ENCODE measurements around the gene CYSLTR2. TPM values are rescaled to one million over a fixed set of nuclear protein-coding genes. Genes with fewer than 3 reads are reported as not detected.

The CYSLTR2 gene
- total and polyA plus RNA-seq, 2 of the 8 experiments (the other 6 are each of a cell fraction or from before 2014, with no cell fraction given), result not detected

DNA sequence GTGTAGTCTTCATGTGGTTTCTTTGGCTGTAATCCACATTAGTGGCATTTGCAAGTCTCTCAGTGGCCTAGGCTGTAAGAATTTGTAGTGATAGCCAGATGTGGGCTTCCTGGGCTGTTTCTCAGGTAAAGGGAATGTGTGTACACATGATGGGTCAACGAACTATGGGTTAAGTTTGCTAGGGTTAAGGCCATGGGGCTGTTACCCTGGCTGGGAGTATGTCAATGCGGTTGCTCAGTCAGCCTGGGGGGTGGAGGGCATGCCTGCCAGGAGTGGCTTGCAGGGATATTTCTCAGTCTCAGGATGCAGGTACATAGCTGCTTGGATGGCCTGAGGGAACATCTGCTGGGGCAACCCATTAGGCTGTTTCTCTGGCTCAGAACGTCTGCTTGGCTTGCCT, 13.4 kb downstream of the CYSLTR2 start:
- Histone ChIP-seq H3K27ac (ENCODE audit: low read depth, low read length) (no peak overlapping the region), H3K18ac (ENCODE audit: extremely low read depth, low read length) (no peak overlapping the region), H3K79me1 (ENCODE audit: low read depth, low read length) (no peaks in the 10 kb centered on the region), H3K27me3 (replicated peaks in 1 of 4; ENCODE audit: control insufficient read depth in 3 of 4, extremely low read depth in 1 of 4, insufficient read depth in 3 of 4, low read length in 3 of 4) (no peaks in the 10 kb centered on the region), H3K14ac (ENCODE audit: insufficient read length) (no peak overlapping the region), H3K79me2 (ENCODE audit: control insufficient read depth in 1 of 2, insufficient read depth in 2 of 2, low read length in 2 of 2) (no peaks in the 10 kb centered on the region), H3K4me1 (replicated peaks in 1 of 4; ENCODE audit: control insufficient read depth in 3 of 4, insufficient read depth in 4 of 4, low read length in 3 of 4) (no peaks in the 10 kb centered on the region), H2AFZ (ENCODE audit: low read length) (no peak overlapping the region), H3K4ac (replicated peaks; ENCODE audit: insufficient read length, low read depth, low read length) (no peak overlapping the region), H3K23ac (ENCODE audit: insufficient read length) (no peak overlapping the region), H3K56ac (replicated peaks; ENCODE audit: insufficient read length, low read depth, low read length) (no peak overlapping the region), H4K5ac (ENCODE audit: insufficient read length, low read depth, low read length) (no peak overlapping the region), H3K23me2 (ENCODE audit: low read depth, low read length) (no peaks in the 10 kb centered on the region), H3K4me3 (ENCODE audit: extremely low read depth in 1 of 4, insufficient read depth in 2 of 4, low read depth in 3 of 4, low read length in 4 of 4) (no peak overlapping the region), H2AK5ac (ENCODE audit: low read depth, low read length) (no peak overlapping the region), H4K20me1 (replicated peaks in 1 of 2; ENCODE audit: control insufficient read depth in 1 of 2, insufficient read depth in 2 of 2, low read length in 2 of 2) (no peaks in the 10 kb centered on the region), H3K4me2 (ENCODE audit: insufficient read depth in 1 of 2, low read depth in 2 of 2, low read length in 2 of 2) (no peak overlapping the region), H2BK20ac (ENCODE audit: low read length) (no peak overlapping the region), H2BK5ac (ENCODE audit: low read depth, low read length) (no peak overlapping the region), H2BK15ac (ENCODE audit: low read length) (no peak overlapping the region), H2BK12ac (ENCODE audit: low read depth, low read length) (no peak overlapping the region), H2BK120ac (replicated peaks; ENCODE audit: low read depth, low read length) (no peak overlapping the region), H3K36me3 (ENCODE audit: control insufficient read depth in 2 of 4, insufficient read depth in 4 of 4, low read length in 3 of 4) (no peaks in the 10 kb centered on the region), H4K91ac (replicated peaks; ENCODE audit: insufficient read length, low read length) (no peak overlapping the region), H4K8ac (ENCODE audit: extremely low read depth, insufficient read depth, low read length) (no peak overlapping the region), H3K9ac (replicated peaks in 1 of 4; ENCODE audit: extremely low read depth in 1 of 4, low read depth in 3 of 4, low read length in 3 of 4) (no peak overlapping the region), H3K9me3 (ENCODE audit: insufficient read depth in 2 of 2, low read depth in 1 of 2, low read length in 1 of 2) (no peaks in the 10 kb centered on the region)
- ChIA-PET CTCF (ENCODE audit: partially characterized antibody) (no interaction called here), POLR2A (ENCODE audit: partially characterized antibody) (no interaction called here)
- DNase-seq (ENCODE audit: low read depth in 1 of 2, low spot score in 2 of 2) (no peak), FAIRE-seq (no peak)
- TF ChIP-seq SP1 (IDR thresholded peaks at IDR 0.05; ENCODE audit: low read depth, low read length) (no peak), EGR1 (IDR thresholded peaks at IDR 0.05; ENCODE audit: borderline replicate concordance, low read depth, low read length) (no peak), GABPA (IDR thresholded peaks at IDR 0.05; ENCODE audit: borderline replicate concordance, insufficient read depth, low read length) (no peak), RXRA (IDR thresholded peaks at IDR 0.05; ENCODE audit: insufficient read depth, low read depth, low read length) (no peak), BCL11A (IDR thresholded peaks at IDR 0.05; ENCODE audit: low read depth in 2 of 2, low read length in 2 of 2) (no peak), CBX8 (IDR thresholded peaks at IDR 0.05; ENCODE audit: borderline replicate concordance, low read depth, low read length) (no peak), HDAC6 (IDR thresholded peaks at IDR 0.05; ENCODE audit: low read depth, low read length) (no peak), ZNF274 (IDR thresholded peaks at IDR 0.05; ENCODE audit: borderline replicate concordance, extremely low read depth, low read length) (no peak), TAF7 (optimal IDR thresholded peaks at IDR 0.05; ENCODE audit: borderline replicate concordance, low read depth, low read length) (no peak), TAF1 (IDR thresholded peaks at IDR 0.05; ENCODE audit: low read depth, low read length) (no peak), POLR2A (IDR thresholded peaks at IDR 0.05; ENCODE audit: control extremely low read depth in 1 of 2, low read depth in 2 of 2, low read length in 2 of 2) (no peak), RFX5 (IDR thresholded peaks at IDR 0.05; ENCODE audit: borderline replicate concordance, low read depth, low read length) (no peak), KDM4A (IDR thresholded peaks at IDR 0.05; ENCODE audit: low read depth, low read length, severe bottlenecking) (no peak)
- 69% methylated on average over 3 of the region's 3 CpGs; no CpG with 5 or more reads in 1 of the 2 experiments for WGBS, 2 experiments (ENCODE audit: extremely low coverage in 1 of 2, insufficient coverage in 1 of 2, insufficient read length in 1 of 2, insufficient replicate concordance in 2 of 2, low coverage in 1 of 2, low lambda C conversion rate in 2 of 2, missing lambda C conversion rate in 1 of 2)
